GM21390 (cell line): ENCODE results near the gene TUSC2.

Experiments
- ATAC-seq: cut with Tn5 transposase; IDR thresholded peaks from one replicate; pipeline ENCODE4 v1.9.1; 2021; ENCODE audit not compliant: unreplicated experiment

TUSC2 gene

GRCh38 chr3:50275996-50276761, 51.8 kb downstream of the TUSC2 start:
- no peak for ATAC-seq

GRCh38 chr3:50275141-50275995, 52.7 kb downstream of the TUSC2 start:
- no peak for ATAC-seq
